GM12878 (cell line): Measurements from ENCODE around the gene LSM3. TPM values are rescaled to one million over a fixed set of nuclear protein-coding genes. Genes with fewer than 3 reads are reported as not detected.

Experiments used
- ATAC-seq: fragments of 200-7000 bp; cut with Tn5 transposase; 3 replicates; pipeline ENCODE4 v1.9.1; 2020; ENCODE audit warnings: mild to moderate bottlenecking, moderate library complexity
- BruUV-seq: library from RNA; stranded (reverse); fragments of 400-500 nt; replicated peaks from 2 replicates; lab custom pipeline; 2021; lab: Mats Ljungman, UMichigan
- CTCF ChIA-PET: fragments of 300-600 bp; sonication (Branson Sonifier 250); formaldehyde crosslinking; extraction: SDS; loops from one replicate; lab custom pipeline; 2021; ENCODE audit warnings: inconsistent platforms; lab: Yijun Ruan, JAX
- POLR2A ChIA-PET: fragments of 350-600 bp; formaldehyde crosslinking; extraction: SDS; loops from one replicate; lab custom pipeline; 2021; ENCODE audit warnings: inconsistent platforms; lab: Charles Lee
- RAD21 ChIA-PET: fragments of 300-600 bp; sonication (Branson Sonifier 250); formaldehyde crosslinking; loops from one replicate; lab custom pipeline; 2023; ENCODE audit warnings: antibody characterized with exemption; ENCODE audit not compliant: unreplicated experiment; lab: Charles Lee
- SMC1A ChIA-PET: fragments of 300-600 bp; sonication (Branson Sonifier 250); formaldehyde crosslinking; loops from one replicate; lab custom pipeline; 2023; ENCODE audit not compliant: unreplicated experiment, uncharacterized antibody; lab: Charles Lee
- DNase-seq: peaks from one replicate; pipeline ENCODE4 v3.0.0-alpha.2; 2011; ENCODE audit warnings: low read depth, low spot score
- FAIRE-seq: peaks from 3 replicates; lab custom pipeline; 2011; peaks lifted over from hg19 to GRCh38; lab: Jason Lieb, UNC
- H2AFZ ChIP-seq: 2 replicates; pipeline ENCODE4 v1.6.0; 2011; ENCODE audit warnings: low read depth, low read length, control low read depth; ENCODE audit not compliant: control insufficient read depth
- H3K27ac ChIP-seq: 2 replicates; pipeline ENCODE4 v1.5.1; 2011; ENCODE audit warnings: control low read depth; ENCODE audit not compliant: control insufficient read depth, insufficient read depth
- H3K27me3 ChIP-seq, 2 experiments: replicated peaks in 1 of 2; 2 replicates each; pipeline versions ENCODE4 v1.6.0 to v1.6.1; 2011; ENCODE audit warnings: low read length in 1 of 2; ENCODE audit not compliant: control insufficient read depth in 2 of 2, insufficient read depth in 2 of 2
- H3K36me3 ChIP-seq, 2 experiments: 2 replicates each; pipeline ENCODE4 v1.5.1; 2011; ENCODE audit warnings: low read length in 1 of 2; ENCODE audit not compliant: control insufficient read depth in 2 of 2, insufficient read depth in 2 of 2
- H3K4me1 ChIP-seq: 2 replicates; pipeline ENCODE4 v1.6.1; 2011; ENCODE audit warnings: mild to moderate bottlenecking, low read length, moderate library complexity, mixed read lengths; ENCODE audit not compliant: control insufficient read depth, insufficient read depth
- H3K4me2 ChIP-seq: 2 replicates; pipeline ENCODE4 v1.6.0; 2011; ENCODE audit warnings: control low read depth; ENCODE audit not compliant: control insufficient read depth, insufficient read depth
- H3K4me3 ChIP-seq: fragments of 200-600 bp; sonication (generic); 2 replicates; pipeline ENCODE4 v1.5.1; 2016
- H3K79me2 ChIP-seq: 2 replicates; pipeline ENCODE4 v1.6.0; 2011; ENCODE audit warnings: low read length; ENCODE audit not compliant: control insufficient read depth, insufficient read depth
- H3K9ac ChIP-seq: 2 replicates; pipeline ENCODE4 v1.8.0; 2011; ENCODE audit warnings: low read length, control low read depth, mixed read lengths; ENCODE audit not compliant: control insufficient read depth, insufficient read depth
- H3K9me3 ChIP-seq: replicated peaks from 3 replicates; pipeline ENCODE4 v1.5.1; 2011; ENCODE audit warnings: mild to moderate bottlenecking, low read length; ENCODE audit not compliant: control insufficient read depth, insufficient read depth
- H4K20me1 ChIP-seq: 2 replicates; pipeline ENCODE4 v1.6.0; 2011; ENCODE audit not compliant: control insufficient read depth, insufficient read depth
- ASH2L ChIP-seq: fragments of 300-600, 200-600 bp; sonication (generic); IDR thresholded peaks from 2 replicates; pipeline ENCODE4 v1.6.1; 2017; ENCODE audit warnings: low read depth, mild to moderate bottlenecking, borderline replicate concordance
- HDAC6 ChIP-seq: fragments of 200-600 bp; sonication (generic); IDR thresholded peaks from one replicate; pipeline ENCODE4 v1.8.0; 2017; ENCODE audit warnings: antibody characterized with exemption; ENCODE audit not compliant: unreplicated experiment
- MAX ChIP-seq: IDR thresholded peaks from 2 replicates; pipeline ENCODE4 v1.6.1; 2012; ENCODE audit warnings: low read depth, low read length, improper control_type of control experiment
- NBN ChIP-seq: fragments of 450-650 bp; IDR thresholded peaks from 2 replicates; pipeline ENCODE4 v1.6.1; 2016
- PAX8 ChIP-seq: fragments of 450-650 bp; IDR thresholded peaks from 2 replicates; pipeline ENCODE4 v1.6.1; 2017; ENCODE audit warnings: mild to moderate bottlenecking, moderate library complexity
- POLR2A ChIP-seq: IDR thresholded peaks from 2 replicates; pipeline ENCODE4 v1.6.1; 2011; ENCODE audit warnings: low read depth, mild to moderate bottlenecking, low read length
- ZSCAN29 ChIP-seq: fragments of 450-650 bp; IDR thresholded peaks from 2 replicates; pipeline ENCODE4 v1.6.1; 2017; ENCODE audit warnings: mild to moderate bottlenecking, moderate library complexity
- WGBS: methylation state at CpG from one replicate; pipeline ENCODE4 v1.1.6; 2016; ENCODE audit warnings: low lambda C conversion rate; ENCODE audit not compliant: insufficient replicate concordance, insufficient coverage; ENCODE audit errors: missing lambda C conversion rate; 5-methylcytosine and 5-hydroxymethylcytosine counted together
- in situ Hi-C: fragments of 300-500 bp; cut with MboI; formaldehyde crosslinking; loops from 9 replicates; pipeline ENCODE4 v1.14.3; 2018; ENCODE audit warnings: mixed read lengths
- intact Hi-C: fragments of 100-400 bp; cut with micrococcal nuclease; formaldehyde crosslinking; loops from one replicate; pipeline ENCODE4 v1.14.2; 2022; ENCODE audit not compliant: unreplicated experiment
- polyA plus RNA-seq, 11 experiments: library from polyadenylated mRNA; depleted of rRNA in 4 of 11; unstranded in 6 of 11; stranded (reverse) in 5 of 11; fragments of >200 nt; fragmentation: Nextera tagmentation in 4 of 11; fragmentation: Illumina TruSeq in 1 of 11; extraction: Ambion mirVana in 4 of 11; extraction: Trizol in 1 of 11; gene quantifications; 1 replicate in 1 of 11; 2 replicates in 10 of 11; pipeline versions ENCODE4 v1.2.1 to v1.2.3, GENCODE V29; 2011 to 2016; ENCODE audit warnings: inconsistent platforms in 2 of 11, missing spikeins in 2 of 11, low read depth in 1 of 11
- total RNA-seq, 4 experiments: library from RNA; depleted of rRNA in 3 of 4; stranded (reverse); fragments of >200 nt in 3 of 4; fragmentation: Illumina TruSeq in 1 of 4; extraction: Trizol in 1 of 4; gene quantifications; 2 replicates each; pipeline versions ENCODE4 v1.2.1 to v1.2.3, GENCODE V29; 2013 to 2021
- TF ChIP-seq, protein P1 (sequence below): fragments of 450-650 bp; IDR thresholded peaks from 2 replicates; pipeline ENCODE4 v1.6.1; 2017; ENCODE audit warnings: borderline replicate concordance

LSM3 gene
- total and polyA plus RNA-seq, 10 of the 15 experiments (the other 5 are each of a cell fraction or from before 2014, with no cell fraction given) = 15.5 to 111 (median 29.1) TPM

- Histone ChIP-seq H3K4me2 (no peak overlapping the region), H2AFZ (no peak overlapping the region), H3K27me3 (no peaks in the 10 kb centered on the region), H3K4me1 (no peaks in the 10 kb centered on the region; the same call in 1 of the 2 replicates), H3K27ac (no peak overlapping the region), H3K4me3 (no peak overlapping the region), H3K9ac (no peak overlapping the region), H3K36me3 (peaks cover 4 to 5% of the 10 kb centered on the region in 2 experiments), H3K9me3 (no peaks in the 10 kb centered on the region), H3K79me2 (peaks cover 5% of the 10 kb centered on the region), H4K20me1 (no peaks in the 10 kb centered on the region)
- WGBS = 64% methylated on average over 4 of the region's 4 CpGs
- no peak for TF ChIP-seq NBN
- TF ChIP-seq PAX8 = no peak
- no peak for TF ChIP-seq HDAC6
- TF ChIP-seq MAX = no peak
- TF ChIP-seq, protein P1, sequence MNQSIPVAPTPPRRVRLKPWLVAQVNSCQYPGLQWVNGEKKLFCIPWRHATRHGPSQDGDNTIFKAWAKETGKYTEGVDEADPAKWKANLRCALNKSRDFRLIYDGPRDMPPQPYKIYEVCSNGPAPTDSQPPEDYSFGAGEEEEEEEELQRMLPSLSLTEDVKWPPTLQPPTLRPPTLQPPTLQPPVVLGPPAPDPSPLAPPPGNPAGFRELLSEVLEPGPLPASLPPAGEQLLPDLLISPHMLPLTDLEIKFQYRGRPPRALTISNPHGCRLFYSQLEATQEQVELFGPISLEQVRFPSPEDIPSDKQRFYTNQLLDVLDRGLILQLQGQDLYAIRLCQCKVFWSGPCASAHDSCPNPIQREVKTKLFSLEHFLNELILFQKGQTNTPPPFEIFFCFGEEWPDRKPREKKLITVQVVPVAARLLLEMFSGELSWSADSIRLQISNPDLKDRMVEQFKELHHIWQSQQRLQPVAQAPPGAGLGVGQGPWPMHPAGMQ = no peak
- no peak for TF ChIP-seq ASH2L
- TF ChIP-seq ZSCAN29 = no peak
- TF ChIP-seq POLR2A = no peak
- FAIRE-seq = no peak
- BruUV-seq = no TSS peak
- ATAC-seq = no peak
- ChIA-PET SMC1A (interaction anchor here (1.2 to 1.5 kb wide), 2 partner anchors 10 to 63 kb away, joined by 3 to 4 read pairs; partner anchors contain the start of genes CHCHD4, LSM3, TMEM43 and XPC), RAD21 (no interaction called here), CTCF (interaction anchor here (0.6 to 1.1 kb wide), 2 partner anchors 15 to 111 kb away, joined by 3 read pairs; no protein-coding TSS in a partner anchor), POLR2A (no interaction called here)
- no peak for DNase-seq
- in situ Hi-C loops = no loop called here
- intact Hi-C loops = no loop called here
Observed at GRCh38 chr3:14188041-14188754, 9.6 kb downstream of the LSM3 start.
